ENCODE measurements around the gene PEX14. TPM values are rescaled to one million over a fixed set of nuclear protein-coding genes. Genes with fewer than 3 reads are reported as not detected.

PEX14 gene
- total and polyA plus RNA-seq, 8 donors: 17.3 to 22.9 (median 20.7) TPM

- H3K27me3 ChIP-seq: no peaks in the 10 kb centered on the region
- ATAC-seq (no peak), DNase-seq (no peak)
- H3K9me3 ChIP-seq: no peaks in the 10 kb centered on the region
- no peak for TF ChIP-seq CTCF (IDR thresholded peaks at IDR 0.05)
- no peaks in the 10 kb centered on the region for H3K4me1 ChIP-seq
- H3K36me3 ChIP-seq: peaks cover 0 to 14% of the 10 kb centered on the region in 2 donors
- intact Hi-C loops (cut with DNase I): no loop called here
- no peak overlapping the region for H3K27ac ChIP-seq
- H3K4me3 ChIP-seq: no peak overlapping the region
These were observed 30.5 kb upstream of the PEX14 start for GRCh38 chr1:10444248-10444647.

DNA sequence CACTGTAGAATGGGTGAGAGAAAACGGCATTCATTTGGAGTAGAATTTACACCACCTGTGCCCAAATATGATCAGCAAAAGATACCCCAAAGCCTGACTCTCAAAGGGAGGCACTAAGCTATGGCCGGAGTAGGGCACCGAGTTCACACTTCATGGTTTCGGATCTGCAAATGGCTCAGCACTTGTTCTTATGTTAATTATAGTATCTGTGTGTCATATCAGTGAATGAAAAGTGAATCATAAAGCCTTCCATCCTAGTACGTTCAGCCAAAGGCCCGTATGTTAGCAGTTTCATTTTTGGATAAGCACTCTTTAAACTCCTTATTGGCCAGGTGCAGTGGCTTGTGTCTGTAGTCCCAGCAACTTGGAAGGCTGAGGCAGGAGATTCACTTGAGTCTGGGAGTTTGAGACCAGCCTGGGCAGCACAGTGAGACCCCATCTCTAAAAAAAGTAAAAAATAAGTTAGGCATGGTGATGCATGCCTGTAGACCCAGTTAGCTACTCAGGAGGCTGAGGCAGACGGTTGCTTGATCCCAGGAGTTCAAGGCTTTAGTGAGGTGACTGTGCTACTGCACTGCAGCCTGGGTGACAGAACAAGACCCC is 29.9 kb upstream of the PEX14 start:
- Histone ChIP-seq H3K9me3 (no peaks in the 10 kb centered on the region), H3K4me1 (no peaks in the 10 kb centered on the region), H3K36me3 (peaks cover 0 to 14% of the 10 kb centered on the region in 2 donors), H3K27me3 (no peaks in the 10 kb centered on the region), H3K4me3 (no peak overlapping the region), H3K27ac (no peak overlapping the region)
- DNase-seq: no peak
- no peak for ATAC-seq
- intact Hi-C loops (cut with DNase I): no loop called here
- TF ChIP-seq CTCF (IDR thresholded peaks at IDR 0.05): no peak

- Histone ChIP-seq H3K4me3 (no peak overlapping the region), H3K9me3 (no peaks in the 10 kb centered on the region), H3K27ac (no peak overlapping the region), H3K27me3 (peaks cover 0 to 9% of the 10 kb centered on the region in 2 donors), H3K4me1 (peaks cover 0 to 5% of the 10 kb centered on the region in 2 donors), H3K36me3 (peaks cover 0 to 3% of the 10 kb centered on the region in 2 donors)
- TF ChIP-seq CTCF (IDR thresholded peaks at IDR 0.05): no peak
- intact Hi-C loops (cut with DNase I): no loop called here
- DNase-seq (no peak), ATAC-seq (no peak)
These were observed 27.8 kb upstream of the PEX14 start for GRCh38 chr1:10446790-10447422.

GRCh38 chr1:10449751-10450150 is 25.0 kb upstream of the PEX14 start, which contains the start of gene CORT:
Gene CORT (plus strand): TSS chr1:10450031. CDS start chr1:10450224, 193 bp downstream.
- H3K27ac ChIP-seq: no peak within 1 kb of the TSS
- peaks cover 0 to 1% of the 10 kb centered on the region in 2 donors for H3K9me3 ChIP-seq
- H3K4me1 ChIP-seq: peaks cover 0 to 6% of the 10 kb centered on the region in 2 donors
- DNase-seq (no peak), ATAC-seq (no peak)
- peaks cover 0 to 9% of the 10 kb centered on the region in 2 donors for H3K27me3 ChIP-seq
- intact Hi-C loops (cut with DNase I): no loop called here
- TF ChIP-seq CTCF (IDR thresholded peaks at IDR 0.05): no peak
- no peaks in the 10 kb centered on the region for H3K36me3 ChIP-seq
- H3K4me3 ChIP-seq: no peak within 1 kb of the TSS

GRCh38 chr1:10450156-10450814 is 24.5 kb upstream of the PEX14 start:
- TF ChIP-seq CTCF (IDR thresholded peaks at IDR 0.05): no peak
- Histone ChIP-seq H3K9me3 (peaks cover 0 to 2% of the 10 kb centered on the region in 2 donors), H3K4me1 (peaks cover 0 to 6% of the 10 kb centered on the region in 2 donors), H3K4me3 (no peak overlapping the region), H3K36me3 (no peaks in the 10 kb centered on the region), H3K27ac (no peak overlapping the region), H3K27me3 (peaks cover 0 to 9% of the 10 kb centered on the region in 2 donors)
- ATAC-seq: no peak
- intact Hi-C loops (cut with DNase I): no loop called here
- no peak for DNase-seq
